Stimulated activated naive CD8-positive, alpha-beta T cell treated with anti-CD3 and anti-CD28 coated beads, Interleukin-15, Interleukin-2, amounts not matched to agents 100 ng/mL and 50 ng/mL, for 24 hours (primary cell): ENCODE results near the gene DOCK10.

Source experiments
- H3K27ac Mint-ChIP-seq: one replicate; pipeline ENCODE4 v1.8.0; 2021; ENCODE audit warnings: mild to moderate bottlenecking, mixed read lengths
- H3K27me3 Mint-ChIP-seq: one replicate; pipeline ENCODE4 v1.8.0; 2021; ENCODE audit warnings: mixed read lengths
- H3K36me3 Mint-ChIP-seq: one replicate; pipeline ENCODE4 v1.8.0; 2021; ENCODE audit warnings: low read depth, mixed read lengths
- H3K4me1 Mint-ChIP-seq: one replicate; pipeline ENCODE4 v1.8.0; 2021; ENCODE audit warnings: low read depth, mixed read lengths
- H3K4me3 Mint-ChIP-seq: one replicate; pipeline ENCODE4 v1.8.0; 2021; ENCODE audit warnings: mild to moderate bottlenecking, mixed read lengths
- H3K9me3 Mint-ChIP-seq: one replicate; pipeline ENCODE4 v1.8.0; 2021; ENCODE audit warnings: mixed read lengths

DOCK10 gene

DNA sequence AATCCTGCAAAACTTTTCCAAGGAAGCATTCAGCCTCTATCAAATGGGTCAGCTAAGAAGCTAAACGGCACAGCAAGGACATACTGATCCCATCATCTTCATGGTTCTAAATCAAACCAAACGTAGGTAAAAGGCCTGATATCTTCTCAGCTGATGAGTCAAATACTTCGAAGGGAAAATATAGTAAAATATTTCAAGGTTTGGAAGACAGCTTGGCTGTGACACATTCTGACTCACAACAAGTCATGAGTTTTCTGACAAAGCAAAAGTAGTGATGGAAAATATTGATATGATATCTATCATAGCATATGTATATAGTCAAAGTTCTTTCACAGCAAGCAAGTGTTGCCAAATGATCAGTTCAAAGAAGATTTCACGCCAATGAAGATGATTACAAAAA lies 31.5 kb downstream of the DOCK10 start:
- Mint-ChIP-seq H3K9me3 (no peaks in the 10 kb centered on the region), H3K36me3 (peaks cover 25% of the 10 kb centered on the region), H3K27ac (peak overlapping the region; percentile 94), H3K27me3 (no peaks in the 10 kb centered on the region), H3K4me3 (peak overlapping the region; percentile 61), H3K4me1 (peaks cover 100% of the 10 kb centered on the region)

DNA sequence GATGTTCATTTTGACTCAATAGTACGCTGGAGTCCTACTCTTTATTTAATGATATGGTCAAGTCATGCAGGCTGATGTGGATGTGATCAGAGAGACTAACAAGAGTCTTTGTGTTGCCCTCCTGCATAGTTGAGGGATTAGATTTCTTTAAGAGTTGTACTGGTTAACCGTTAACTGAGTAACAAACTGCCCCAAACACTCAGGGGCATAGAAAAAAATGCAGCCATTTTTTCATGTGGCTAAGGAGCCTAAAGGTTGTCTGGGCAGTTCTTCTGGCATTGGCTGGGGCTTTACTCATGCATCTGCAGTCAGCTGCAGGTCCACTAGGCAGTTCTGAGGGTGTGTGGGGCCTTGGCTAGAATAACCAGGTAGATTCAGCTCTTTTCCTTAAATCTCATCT lies 32.5 kb downstream of the DOCK10 start:
- Mint-ChIP-seq H3K4me3 (no peak overlapping the region), H3K36me3 (peaks cover 30% of the 10 kb centered on the region), H3K9me3 (no peaks in the 10 kb centered on the region), H3K4me1 (peaks cover 99% of the 10 kb centered on the region), H3K27ac (peak overlapping the region; percentile 94), H3K27me3 (no peaks in the 10 kb centered on the region)

GRCh38 chr2:225008935-225009334 lies 33.3 kb downstream of the DOCK10 start:
- H3K36me3 Mint-ChIP-seq, result peaks cover 32% of the 10 kb centered on the region
- H3K27me3 Mint-ChIP-seq, result no peaks in the 10 kb centered on the region
- H3K27ac Mint-ChIP-seq, result peak overlapping the region; percentile 80
- H3K4me3 Mint-ChIP-seq, result peak overlapping the region; percentile 21
- H3K4me1 Mint-ChIP-seq, result peaks cover 99% of the 10 kb centered on the region
- H3K9me3 Mint-ChIP-seq, result no peaks in the 10 kb centered on the region

GRCh38 chr2:225008179-225008856 lies 34.0 kb downstream of the DOCK10 start:
- H3K27ac Mint-ChIP-seq, result peak overlapping the region; percentile 80
- no peaks in the 10 kb centered on the region for H3K27me3 Mint-ChIP-seq
- H3K4me1 Mint-ChIP-seq, result peaks cover 99% of the 10 kb centered on the region
- H3K36me3 Mint-ChIP-seq, result peaks cover 33% of the 10 kb centered on the region
- peak overlapping the region; percentile 21 for H3K4me3 Mint-ChIP-seq
- no peaks in the 10 kb centered on the region for H3K9me3 Mint-ChIP-seq

DNA sequence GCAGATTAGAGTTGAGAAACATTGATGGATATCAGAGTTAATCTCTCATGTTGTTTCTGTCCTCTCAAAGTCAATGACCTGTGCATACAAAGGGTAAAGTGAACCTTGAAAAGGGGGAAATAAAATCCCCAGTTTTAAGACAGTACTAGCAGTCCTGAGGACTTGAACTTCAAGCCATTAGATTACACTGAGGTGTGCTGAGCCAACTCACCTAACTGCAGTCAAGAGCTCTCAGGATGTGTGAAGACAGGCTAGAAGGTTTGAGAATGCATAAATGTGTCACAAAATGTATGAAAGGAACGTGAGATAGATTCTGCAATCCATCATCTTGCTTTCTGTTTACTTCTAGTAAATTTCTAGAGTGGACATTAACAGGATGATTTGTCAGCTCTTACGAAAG lies 35.5 kb downstream of the DOCK10 start:
- peaks cover 39% of the 10 kb centered on the region for H3K36me3 Mint-ChIP-seq
- peak overlapping the region; percentile 23 for H3K27ac Mint-ChIP-seq
- H3K4me3 Mint-ChIP-seq, result no peak overlapping the region
- H3K9me3 Mint-ChIP-seq, result no peaks in the 10 kb centered on the region
- H3K4me1 Mint-ChIP-seq, result peaks cover 99% of the 10 kb centered on the region
- H3K27me3 Mint-ChIP-seq, result no peaks in the 10 kb centered on the region

GRCh38 chr2:225004597-225004996 lies 37.7 kb downstream of the DOCK10 start:
- Mint-ChIP-seq H3K9me3 (no peaks in the 10 kb centered on the region), H3K36me3 (peaks cover 42% of the 10 kb centered on the region), H3K27ac (peak overlapping the region; percentile 11), H3K27me3 (no peaks in the 10 kb centered on the region), H3K4me3 (no peak overlapping the region), H3K4me1 (peaks cover 96% of the 10 kb centered on the region)

DNA sequence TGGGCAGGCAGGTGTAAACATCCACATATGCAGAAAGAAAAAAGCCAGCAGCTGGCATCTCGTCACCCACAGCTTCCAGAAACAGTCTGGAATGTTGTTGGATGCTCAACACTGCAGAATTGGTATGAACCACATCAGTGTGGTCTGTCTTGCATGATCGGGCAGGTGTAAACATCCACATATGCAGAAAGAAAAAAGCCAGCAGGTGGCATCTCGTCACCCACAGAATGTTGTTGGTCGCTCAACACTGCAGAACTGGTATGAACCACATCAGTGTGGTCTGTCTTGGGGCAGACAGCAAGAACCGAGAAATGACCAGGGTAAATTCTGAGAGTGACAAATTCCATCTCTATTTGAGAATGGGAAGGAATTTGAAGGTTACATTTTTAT lies 39.6 kb downstream of the DOCK10 start:
- peaks cover 39% of the 10 kb centered on the region for H3K36me3 Mint-ChIP-seq
- peaks cover 93% of the 10 kb centered on the region for H3K4me1 Mint-ChIP-seq
- peak overlapping the region; percentile 87 for H3K27ac Mint-ChIP-seq
- H3K9me3 Mint-ChIP-seq, result no peaks in the 10 kb centered on the region
- H3K27me3 Mint-ChIP-seq, result no peaks in the 10 kb centered on the region
- peak overlapping the region; percentile 14 for H3K4me3 Mint-ChIP-seq

DNA sequence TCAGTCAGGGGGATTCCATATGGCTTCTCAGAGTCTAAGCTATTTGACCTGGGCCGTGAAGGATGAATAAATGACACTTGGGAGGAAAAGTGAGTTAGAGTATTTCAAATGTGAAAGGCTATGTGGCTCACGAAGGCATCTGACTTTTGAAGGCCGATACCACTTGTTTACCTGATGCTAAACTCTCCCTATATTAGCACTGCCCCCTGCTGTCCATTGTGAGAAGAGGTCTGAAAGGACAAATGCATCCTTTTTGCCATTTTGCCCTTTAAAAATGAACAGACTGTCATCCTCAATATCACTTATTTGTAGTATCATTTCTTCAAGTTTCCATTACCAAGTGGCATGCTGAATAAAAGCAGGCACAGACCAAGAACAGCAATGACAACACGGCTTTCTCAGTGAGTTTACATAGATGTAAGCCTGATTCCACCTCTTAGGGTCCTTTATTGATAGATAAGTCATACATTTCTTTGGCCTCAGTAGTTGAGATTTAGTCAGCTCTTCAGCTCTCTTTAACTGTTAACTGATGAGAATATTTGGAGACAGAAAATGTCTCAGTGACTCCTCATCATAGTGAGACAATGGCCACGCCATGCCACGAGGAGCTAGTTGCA lies 40.1 kb downstream of the DOCK10 start:
- Mint-ChIP-seq H3K27ac (peak overlapping the region; percentile 87), H3K4me3 (peak overlapping the region; percentile 36), H3K36me3 (peaks cover 38% of the 10 kb centered on the region), H3K4me1 (peaks cover 92% of the 10 kb centered on the region), H3K27me3 (no peaks in the 10 kb centered on the region), H3K9me3 (no peaks in the 10 kb centered on the region)

DNA sequence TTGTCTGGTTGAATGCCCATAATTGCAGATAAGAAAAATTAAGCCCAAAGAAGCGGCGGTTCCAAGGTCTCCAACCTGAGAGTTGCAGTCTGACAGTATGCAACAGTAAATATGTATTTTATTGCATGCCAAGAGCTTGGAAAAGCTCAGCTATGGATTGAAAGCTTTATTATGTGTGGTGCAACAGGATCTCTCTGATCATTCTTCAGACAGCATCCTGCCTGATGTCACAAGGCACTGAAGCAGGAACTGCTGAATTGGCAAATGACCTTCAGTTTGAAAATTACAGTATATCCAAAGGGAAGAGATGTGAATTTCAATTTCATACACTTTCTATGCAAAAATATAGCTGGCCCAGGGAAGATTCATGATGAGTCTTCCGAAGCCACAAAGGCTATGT lies 42.5 kb downstream of the DOCK10 start:
- no peaks in the 10 kb centered on the region for H3K9me3 Mint-ChIP-seq
- peak overlapping the region; percentile 19 for H3K27ac Mint-ChIP-seq
- H3K4me1 Mint-ChIP-seq, result peaks cover 90% of the 10 kb centered on the region
- no peak overlapping the region for H3K4me3 Mint-ChIP-seq
- H3K36me3 Mint-ChIP-seq, result peaks cover 41% of the 10 kb centered on the region
- no peaks in the 10 kb centered on the region for H3K27me3 Mint-ChIP-seq

- no peaks in the 10 kb centered on the region for H3K9me3 Mint-ChIP-seq
- H3K36me3 Mint-ChIP-seq, result peaks cover 46% of the 10 kb centered on the region
- H3K27ac Mint-ChIP-seq, result no peak overlapping the region
- H3K4me1 Mint-ChIP-seq, result peaks cover 90% of the 10 kb centered on the region
- H3K27me3 Mint-ChIP-seq, result no peaks in the 10 kb centered on the region
- no peak overlapping the region for H3K4me3 Mint-ChIP-seq
These were observed 42.9 kb downstream of the DOCK10 start for GRCh38 chr2:224999321-224999720.

DNA sequence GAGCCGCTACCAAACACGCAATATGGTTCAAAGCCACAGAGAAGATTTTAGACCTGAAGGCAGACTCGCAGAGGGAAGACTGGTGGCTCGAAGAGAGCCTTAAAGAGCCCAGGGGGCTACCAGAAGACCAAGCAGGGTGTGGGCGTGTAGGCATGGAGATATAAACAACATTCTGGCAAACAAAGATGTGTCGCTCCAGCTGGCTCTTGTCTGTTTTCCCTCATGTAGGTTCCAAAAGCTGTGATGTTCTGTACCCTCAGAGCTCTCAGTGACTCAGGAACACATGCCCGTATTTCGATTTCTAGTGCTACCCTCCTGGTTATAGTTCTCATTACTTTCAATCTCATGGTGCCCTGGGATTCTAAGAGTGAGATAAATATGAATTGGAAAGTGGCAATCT lies 44.5 kb downstream of the DOCK10 start:
- Mint-ChIP-seq H3K27me3 (no peaks in the 10 kb centered on the region), H3K36me3 (peaks cover 47% of the 10 kb centered on the region), H3K9me3 (no peaks in the 10 kb centered on the region), H3K4me1 (peaks cover 76% of the 10 kb centered on the region), H3K27ac (peak overlapping the region; percentile 46), H3K4me3 (no peak overlapping the region)

- Mint-ChIP-seq H3K9me3 (no peaks in the 10 kb centered on the region), H3K36me3 (peaks cover 52% of the 10 kb centered on the region), H3K4me3 (no peak overlapping the region), H3K4me1 (peaks cover 73% of the 10 kb centered on the region), H3K27me3 (no peaks in the 10 kb centered on the region), H3K27ac (no peak overlapping the region)
These were observed 46.8 kb downstream of the DOCK10 start for GRCh38 chr2:224995419-224995818.

DNA sequence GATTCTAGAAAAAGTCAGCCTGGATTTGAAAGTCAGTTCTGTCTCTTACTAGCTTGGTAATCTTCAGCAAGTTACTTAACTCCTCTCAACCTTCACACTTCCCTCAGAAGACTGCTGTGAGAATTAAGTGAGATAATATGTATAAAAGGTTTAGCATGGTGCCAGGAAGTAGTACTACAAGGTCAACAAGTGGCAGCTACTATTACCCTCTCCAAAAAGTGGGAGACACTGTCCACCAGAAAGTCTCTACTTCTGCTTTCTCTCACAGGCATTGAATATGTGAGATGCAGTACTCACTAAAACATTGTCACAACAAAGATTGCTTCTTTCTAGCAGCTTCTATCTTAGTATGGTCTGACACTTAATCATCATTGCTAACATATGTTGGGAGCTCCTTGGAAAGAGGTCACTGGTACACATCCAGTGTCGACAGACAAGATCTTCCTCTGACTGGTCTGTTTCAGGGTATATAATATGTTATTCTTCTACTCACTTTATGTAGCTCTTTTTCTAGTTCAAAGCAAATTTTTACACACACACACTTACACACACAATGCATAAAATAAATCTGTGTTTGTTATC lies 47.9 kb downstream of the DOCK10 start:
- Mint-ChIP-seq H3K4me1 (peaks cover 73% of the 10 kb centered on the region), H3K4me3 (no peak overlapping the region), H3K9me3 (no peaks in the 10 kb centered on the region), H3K27ac (no peak overlapping the region), H3K27me3 (no peaks in the 10 kb centered on the region), H3K36me3 (peaks cover 60% of the 10 kb centered on the region)

DNA sequence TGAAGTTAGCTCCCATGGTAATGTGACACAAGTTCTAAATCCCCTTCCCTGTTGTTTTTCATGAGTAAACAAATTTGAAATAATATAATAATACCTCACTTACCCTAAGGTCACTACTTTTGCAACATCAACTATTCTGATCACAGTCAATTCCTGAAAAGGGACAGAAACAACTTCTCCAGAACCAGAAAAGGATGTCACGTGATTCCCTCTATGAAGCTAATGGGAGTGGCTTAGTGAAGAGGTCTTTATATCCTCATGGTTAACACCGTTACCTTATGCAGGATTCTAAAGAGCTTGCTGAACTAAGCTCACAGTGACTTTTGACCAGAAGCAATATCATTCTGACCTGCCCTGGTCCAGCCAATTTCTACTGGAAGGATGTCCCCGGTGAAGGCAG lies 51.6 kb downstream of the DOCK10 start:
- Mint-ChIP-seq H3K36me3 (peaks cover 61% of the 10 kb centered on the region), H3K27me3 (no peaks in the 10 kb centered on the region), H3K4me3 (no peak overlapping the region), H3K4me1 (peaks cover 79% of the 10 kb centered on the region), H3K27ac (peak overlapping the region; percentile 29), H3K9me3 (no peaks in the 10 kb centered on the region)

- Mint-ChIP-seq H3K4me1 (peaks cover 94% of the 10 kb centered on the region), H3K27me3 (no peaks in the 10 kb centered on the region), H3K9me3 (no peaks in the 10 kb centered on the region), H3K4me3 (no peak overlapping the region), H3K36me3 (peaks cover 50% of the 10 kb centered on the region), H3K27ac (peak overlapping the region; percentile 78)
These were observed 54.5 kb downstream of the DOCK10 start for GRCh38 chr2:224987733-224988132.
